ENCODE data around the gene VWA5B2. TPM values are rescaled to one million over a fixed set of nuclear protein-coding genes. Genes with fewer than 3 reads are reported as not detected.

The VWA5B2 gene
- total and polyA plus RNA-seq, 2 of the 13 experiments (the other 11 are each of a cell fraction or from before 2014, with no cell fraction given): 0.03 to 0.04 TPM

DNA sequence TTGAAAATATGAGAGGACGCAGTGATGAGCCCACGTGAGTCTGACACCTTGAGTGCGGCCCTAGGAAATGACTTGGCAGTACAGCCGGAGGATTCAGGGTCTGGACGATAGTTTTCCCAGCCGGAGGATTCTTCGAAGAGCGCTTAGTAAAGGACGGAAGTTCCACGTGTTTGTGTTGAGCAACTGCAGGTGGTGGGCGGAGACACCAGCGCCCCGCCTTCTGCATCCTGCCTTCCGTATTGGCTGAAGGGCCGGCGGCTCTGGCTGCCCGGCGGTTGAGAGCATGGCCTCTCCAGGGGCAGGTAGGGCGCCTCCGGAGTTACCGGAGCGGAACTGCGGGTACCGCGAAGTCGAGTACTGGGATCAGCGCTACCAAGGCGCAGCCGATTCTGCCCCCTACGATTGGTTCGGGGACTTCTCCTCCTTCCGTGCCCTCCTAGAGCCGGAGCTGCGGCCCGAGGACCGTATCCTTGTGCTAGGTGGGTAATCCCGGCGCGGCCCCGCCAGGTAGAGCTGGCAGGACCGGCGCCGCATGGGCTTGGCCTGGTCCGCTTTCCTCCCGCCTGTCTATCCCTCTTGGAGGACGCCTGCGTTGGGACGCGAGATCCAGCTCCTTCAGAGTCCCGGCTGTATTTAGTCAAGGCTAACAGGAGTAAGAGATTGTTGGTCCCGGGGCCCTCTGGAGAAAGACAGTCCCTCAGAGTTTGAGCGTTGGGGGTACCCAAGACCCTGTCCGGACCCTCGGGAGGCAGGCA, 20.2 kb downstream of the VWA5B2 start, which contains the start of gene EEF1AKMT4 (continued):
- TF ChIP-seq KDM4B (CRISPR knock-in tag; IDR thresholded peaks at IDR 0.05) (no peak), MXD4 (CRISPR knock-in tag; IDR thresholded peaks at IDR 0.05) (peak; percentile 98), KDM1A (CRISPR knock-in tag; IDR thresholded peaks at IDR 0.05) (no peak), ZNF331 (CRISPR knock-in tag; IDR thresholded peaks at IDR 0.05) (peak; percentile 68; the same call in 1 of the 2 replicates), ZNF354B (CRISPR knock-in tag; IDR thresholded peaks at IDR 0.05) (no peak), NAIF1 (CRISPR knock-in tag; IDR thresholded peaks at IDR 0.05; ENCODE audit: borderline replicate concordance) (no peak), ZNF781 (CRISPR knock-in tag; IDR thresholded peaks at IDR 0.05; ENCODE audit: borderline replicate concordance, not compliant biosample characterization) (no peak)
- TF ChIP-seq, protein P1, sequence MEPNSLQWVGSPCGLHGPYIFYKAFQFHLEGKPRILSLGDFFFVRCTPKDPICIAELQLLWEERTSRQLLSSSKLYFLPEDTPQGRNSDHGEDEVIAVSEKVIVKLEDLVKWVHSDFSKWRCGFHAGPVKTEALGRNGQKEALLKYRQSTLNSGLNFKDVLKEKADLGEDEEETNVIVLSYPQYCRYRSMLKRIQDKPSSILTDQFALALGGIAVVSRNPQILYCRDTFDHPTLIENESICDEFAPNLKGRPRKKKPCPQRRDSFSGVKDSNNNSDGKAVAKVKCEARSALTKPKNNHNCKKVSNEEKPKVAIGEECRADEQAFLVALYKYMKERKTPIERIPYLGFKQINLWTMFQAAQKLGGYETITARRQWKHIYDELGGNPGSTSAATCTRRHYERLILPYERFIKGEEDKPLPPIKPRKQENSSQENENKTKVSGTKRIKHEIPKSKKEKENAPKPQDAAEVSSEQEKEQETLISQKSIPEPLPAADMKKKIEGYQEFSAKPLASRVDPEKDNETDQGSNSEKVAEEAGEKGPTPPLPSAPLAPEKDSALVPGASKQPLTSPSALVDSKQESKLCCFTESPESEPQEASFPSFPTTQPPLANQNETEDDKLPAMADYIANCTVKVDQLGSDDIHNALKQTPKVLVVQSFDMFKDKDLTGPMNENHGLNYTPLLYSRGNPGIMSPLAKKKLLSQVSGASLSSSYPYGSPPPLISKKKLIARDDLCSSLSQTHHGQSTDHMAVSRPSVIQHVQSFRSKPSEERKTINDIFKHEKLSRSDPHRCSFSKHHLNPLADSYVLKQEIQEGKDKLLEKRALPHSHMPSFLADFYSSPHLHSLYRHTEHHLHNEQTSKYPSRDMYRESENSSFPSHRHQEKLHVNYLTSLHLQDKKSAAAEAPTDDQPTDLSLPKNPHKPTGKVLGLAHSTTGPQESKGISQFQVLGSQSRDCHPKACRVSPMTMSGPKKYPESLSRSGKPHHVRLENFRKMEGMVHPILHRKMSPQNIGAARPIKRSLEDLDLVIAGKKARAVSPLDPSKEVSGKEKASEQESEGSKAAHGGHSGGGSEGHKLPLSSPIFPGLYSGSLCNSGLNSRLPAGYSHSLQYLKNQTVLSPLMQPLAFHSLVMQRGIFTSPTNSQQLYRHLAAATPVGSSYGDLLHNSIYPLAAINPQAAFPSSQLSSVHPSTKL (CRISPR knock-in tag; IDR thresholded peaks at IDR 0.05): peak; percentile 28
- TF ChIP-seq, protein P2, sequence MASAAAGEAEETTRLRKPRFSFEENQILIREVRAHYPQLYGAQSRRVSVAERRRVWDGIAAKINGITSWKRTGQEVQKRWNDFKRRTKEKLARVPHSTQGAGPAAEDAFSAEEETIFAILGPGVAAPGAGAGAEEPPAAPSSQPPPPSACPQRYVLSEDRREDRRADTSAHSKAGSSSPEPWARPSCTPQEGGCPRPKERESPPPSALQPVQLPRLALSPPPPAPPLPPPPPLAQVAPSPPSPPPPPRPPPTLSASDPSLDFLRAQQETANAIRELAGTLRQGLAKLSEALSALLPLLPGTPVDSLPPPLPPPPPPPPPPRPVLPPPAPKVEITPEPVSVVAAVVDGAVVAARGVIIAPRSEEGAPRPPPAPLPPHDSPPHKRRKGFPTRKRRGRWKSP (CRISPR knock-in tag; IDR thresholded peaks at IDR 0.05): peak; percentile 45; the same call in 1 of the 2 replicates
- TF ChIP-seq, protein P3, sequence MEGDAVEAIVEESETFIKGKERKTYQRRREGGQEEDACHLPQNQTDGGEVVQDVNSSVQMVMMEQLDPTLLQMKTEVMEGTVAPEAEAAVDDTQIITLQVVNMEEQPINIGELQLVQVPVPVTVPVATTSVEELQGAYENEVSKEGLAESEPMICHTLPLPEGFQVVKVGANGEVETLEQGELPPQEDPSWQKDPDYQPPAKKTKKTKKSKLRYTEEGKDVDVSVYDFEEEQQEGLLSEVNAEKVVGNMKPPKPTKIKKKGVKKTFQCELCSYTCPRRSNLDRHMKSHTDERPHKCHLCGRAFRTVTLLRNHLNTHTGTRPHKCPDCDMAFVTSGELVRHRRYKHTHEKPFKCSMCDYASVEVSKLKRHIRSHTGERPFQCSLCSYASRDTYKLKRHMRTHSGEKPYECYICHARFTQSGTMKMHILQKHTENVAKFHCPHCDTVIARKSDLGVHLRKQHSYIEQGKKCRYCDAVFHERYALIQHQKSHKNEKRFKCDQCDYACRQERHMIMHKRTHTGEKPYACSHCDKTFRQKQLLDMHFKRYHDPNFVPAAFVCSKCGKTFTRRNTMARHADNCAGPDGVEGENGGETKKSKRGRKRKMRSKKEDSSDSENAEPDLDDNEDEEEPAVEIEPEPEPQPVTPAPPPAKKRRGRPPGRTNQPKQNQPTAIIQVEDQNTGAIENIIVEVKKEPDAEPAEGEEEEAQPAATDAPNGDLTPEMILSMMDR (CRISPR knock-in tag; IDR thresholded peaks at IDR 0.05): peak; percentile 75
- TF ChIP-seq, protein P4, sequence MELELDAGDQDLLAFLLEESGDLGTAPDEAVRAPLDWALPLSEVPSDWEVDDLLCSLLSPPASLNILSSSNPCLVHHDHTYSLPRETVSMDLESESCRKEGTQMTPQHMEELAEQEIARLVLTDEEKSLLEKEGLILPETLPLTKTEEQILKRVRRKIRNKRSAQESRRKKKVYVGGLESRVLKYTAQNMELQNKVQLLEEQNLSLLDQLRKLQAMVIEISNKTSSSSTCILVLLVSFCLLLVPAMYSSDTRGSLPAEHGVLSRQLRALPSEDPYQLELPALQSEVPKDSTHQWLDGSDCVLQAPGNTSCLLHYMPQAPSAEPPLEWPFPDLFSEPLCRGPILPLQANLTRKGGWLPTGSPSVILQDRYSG (CRISPR knock-in tag; IDR thresholded peaks at IDR 0.05): no peak
- TF ChIP-seq, protein P5, sequence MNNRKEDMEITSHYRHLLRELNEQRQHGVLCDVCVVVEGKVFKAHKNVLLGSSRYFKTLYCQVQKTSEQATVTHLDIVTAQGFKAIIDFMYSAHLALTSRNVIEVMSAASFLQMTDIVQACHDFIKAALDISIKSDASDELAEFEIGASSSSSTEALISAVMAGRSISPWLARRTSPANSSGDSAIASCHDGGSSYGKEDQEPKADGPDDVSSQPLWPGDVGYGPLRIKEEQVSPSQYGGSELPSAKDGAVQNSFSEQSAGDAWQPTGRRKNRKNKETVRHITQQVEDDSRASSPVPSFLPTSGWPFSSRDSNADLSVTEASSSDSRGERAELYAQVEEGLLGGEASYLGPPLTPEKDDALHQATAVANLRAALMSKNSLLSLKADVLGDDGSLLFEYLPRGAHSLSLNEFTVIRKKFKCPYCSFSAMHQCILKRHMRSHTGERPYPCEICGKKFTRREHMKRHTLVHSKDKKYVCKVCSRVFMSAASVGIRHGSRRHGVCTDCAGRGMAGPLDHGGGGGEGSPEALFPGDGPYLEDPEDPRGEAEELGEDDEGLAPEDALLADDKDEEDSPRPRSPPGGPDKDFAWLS (CRISPR knock-in tag; IDR thresholded peaks at IDR 0.05; ENCODE audit: borderline replicate concordance): no peak
- TF ChIP-seq, protein P6, sequence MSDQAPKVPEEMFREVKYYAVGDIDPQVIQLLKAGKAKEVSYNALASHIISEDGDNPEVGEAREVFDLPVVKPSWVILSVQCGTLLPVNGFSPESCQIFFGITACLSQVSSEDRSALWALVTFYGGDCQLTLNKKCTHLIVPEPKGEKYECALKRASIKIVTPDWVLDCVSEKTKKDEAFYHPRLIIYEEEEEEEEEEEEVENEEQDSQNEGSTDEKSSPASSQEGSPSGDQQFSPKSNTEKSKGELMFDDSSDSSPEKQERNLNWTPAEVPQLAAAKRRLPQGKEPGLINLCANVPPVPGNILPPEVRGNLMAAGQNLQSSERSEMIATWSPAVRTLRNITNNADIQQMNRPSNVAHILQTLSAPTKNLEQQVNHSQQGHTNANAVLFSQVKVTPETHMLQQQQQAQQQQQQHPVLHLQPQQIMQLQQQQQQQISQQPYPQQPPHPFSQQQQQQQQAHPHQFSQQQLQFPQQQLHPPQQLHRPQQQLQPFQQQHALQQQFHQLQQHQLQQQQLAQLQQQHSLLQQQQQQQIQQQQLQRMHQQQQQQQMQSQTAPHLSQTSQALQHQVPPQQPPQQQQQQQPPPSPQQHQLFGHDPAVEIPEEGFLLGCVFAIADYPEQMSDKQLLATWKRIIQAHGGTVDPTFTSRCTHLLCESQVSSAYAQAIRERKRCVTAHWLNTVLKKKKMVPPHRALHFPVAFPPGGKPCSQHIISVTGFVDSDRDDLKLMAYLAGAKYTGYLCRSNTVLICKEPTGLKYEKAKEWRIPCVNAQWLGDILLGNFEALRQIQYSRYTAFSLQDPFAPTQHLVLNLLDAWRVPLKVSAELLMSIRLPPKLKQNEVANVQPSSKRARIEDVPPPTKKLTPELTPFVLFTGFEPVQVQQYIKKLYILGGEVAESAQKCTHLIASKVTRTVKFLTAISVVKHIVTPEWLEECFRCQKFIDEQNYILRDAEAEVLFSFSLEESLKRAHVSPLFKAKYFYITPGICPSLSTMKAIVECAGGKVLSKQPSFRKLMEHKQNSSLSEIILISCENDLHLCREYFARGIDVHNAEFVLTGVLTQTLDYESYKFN (CRISPR knock-in tag; conservative IDR thresholded peaks at IDR 0.05): no peak

Data from HepG2 (cell line).